GM21423 (cell line): ENCODE measurements around the gene RNF225.
"Not testable (repeated sequence)": the region's sequence is repeated elsewhere in the genome, so short reads cannot be mapped to it uniquely, and the experiment has no call there.

Experiments used
- ATAC-seq: cut with Tn5 transposase; IDR thresholded peaks from one replicate; pipeline ENCODE4 v1.9.1; 2021; ENCODE audit warnings: mild to moderate bottlenecking, moderate library complexity; ENCODE audit not compliant: unreplicated experiment

Gene RNF225

GRCh38 chr19:58386576-58387337, 8.7 kb upstream of the RNF225 start, which contains the start of gene RPS5:
Gene RPS5, plus strand, starts transcription at chr19:58387269. Its CDS starts 869 bp downstream, at chr19:58388138.
- peak; percentile 89 for ATAC-seq

DNA sequence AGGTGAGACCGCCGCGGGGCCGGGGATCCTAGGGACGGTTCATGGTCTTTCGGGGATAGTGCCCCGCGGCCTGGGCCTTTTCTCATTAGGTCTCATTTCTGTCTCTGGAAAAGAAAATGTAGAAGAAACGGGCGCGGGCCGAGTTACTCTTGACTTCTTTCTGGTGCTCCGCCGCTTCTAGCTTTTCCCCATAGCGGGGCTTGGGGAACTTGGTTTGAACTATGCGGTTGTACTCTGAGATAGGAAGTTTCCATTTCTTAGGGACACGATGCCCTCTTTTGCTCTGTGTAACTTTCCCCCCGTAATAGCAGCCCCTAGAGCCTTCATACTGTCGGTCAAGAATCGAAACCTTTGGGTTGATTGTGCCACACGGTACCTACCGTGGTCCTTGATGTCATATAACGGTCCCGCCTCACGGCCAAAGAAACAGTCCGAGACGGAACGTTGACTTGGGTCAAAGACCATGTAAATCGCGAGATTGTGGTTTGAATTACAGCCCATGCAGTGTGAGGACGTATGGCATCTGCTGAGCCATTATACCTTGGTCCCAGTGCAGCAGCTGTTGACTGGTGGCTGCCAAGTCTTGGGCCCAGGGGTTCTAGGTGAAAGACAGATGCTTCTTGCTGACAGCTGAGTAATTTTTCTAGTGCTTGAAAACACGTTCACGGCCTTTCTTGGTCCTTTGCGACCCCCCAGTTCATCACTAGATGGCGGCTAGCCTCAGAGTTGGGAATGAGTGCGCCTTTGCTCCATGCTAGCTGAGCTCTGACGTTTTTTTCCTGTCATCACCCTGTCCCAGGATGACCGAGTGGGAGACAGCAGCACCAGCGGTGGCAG, 7.9 kb upstream of the RNF225 start:
- ATAC-seq = no peak

DNA sequence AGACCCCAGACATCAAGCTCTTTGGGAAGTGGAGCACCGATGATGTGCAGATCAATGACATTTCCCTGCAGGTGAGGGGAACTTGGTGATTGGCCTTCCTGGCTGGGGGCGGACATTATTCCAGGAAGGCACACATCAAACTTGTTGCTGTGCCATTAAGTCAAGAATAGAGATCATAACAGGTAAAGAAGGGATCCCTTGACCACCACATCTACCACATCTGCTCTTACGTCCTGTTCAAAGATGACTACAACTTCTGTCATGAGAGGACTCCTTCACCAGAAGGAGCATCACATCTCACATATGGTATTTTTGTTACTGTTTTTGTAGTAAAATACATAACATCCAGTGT, 7.3 kb upstream of the RNF225 start:
- no peak for ATAC-seq

- no peak for ATAC-seq
Measured at GRCh38 chr19:58392945-58393724, 2.3 kb upstream of the RNF225 start.

DNA sequence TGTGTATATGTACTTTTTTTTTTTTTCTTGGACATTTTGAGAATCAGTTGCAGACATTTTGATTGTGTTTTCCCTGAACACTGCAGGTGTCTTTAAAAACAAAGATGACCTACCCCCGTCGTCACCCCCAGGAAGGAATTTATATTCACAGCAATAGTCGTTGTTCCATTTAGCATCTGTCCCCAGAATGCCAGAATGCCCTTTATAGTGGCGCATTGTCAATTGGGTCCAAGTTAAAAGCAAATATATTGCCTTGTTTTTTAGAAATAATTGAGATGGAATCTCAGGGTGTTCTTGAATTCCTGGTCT, 1.8 kb upstream of the RNF225 start:
- no peak for ATAC-seq

- ATAC-seq = no peak
Measured at GRCh38 chr19:58394821-58395219, 636 bp upstream of the RNF225 start.

DNA sequence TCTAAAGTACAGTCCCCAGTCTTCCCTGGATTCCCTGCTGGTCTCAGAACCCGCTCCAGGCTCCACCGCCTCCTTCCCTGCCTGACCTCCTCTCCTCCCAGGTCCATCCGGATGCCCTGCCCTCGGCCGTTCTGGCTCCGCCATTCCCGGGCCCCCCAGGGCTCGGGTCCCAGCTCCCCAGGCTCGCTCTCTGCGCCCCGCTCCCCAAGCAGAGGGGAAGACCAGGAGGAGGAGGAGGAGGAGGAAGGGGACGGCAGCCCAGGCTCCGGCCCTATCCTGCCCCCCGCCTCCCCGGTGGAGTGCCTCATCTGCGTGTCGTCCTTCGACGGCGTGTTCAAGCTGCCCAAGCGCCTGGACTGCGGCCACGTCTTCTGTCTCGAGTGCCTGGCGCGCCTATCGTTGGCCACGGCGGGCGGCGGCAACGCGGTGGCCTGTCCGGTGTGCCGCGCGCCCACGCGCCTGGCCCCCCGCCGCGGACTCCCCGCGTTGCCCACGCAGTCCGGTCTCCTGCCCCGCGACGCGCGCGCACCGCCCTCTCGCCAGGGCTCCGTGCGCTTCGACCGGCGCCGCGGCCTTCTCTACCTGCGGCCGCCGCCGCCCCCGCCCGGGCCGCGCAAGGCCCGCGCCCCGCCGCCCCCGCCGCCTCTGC, 647 bp downstream of the RNF225 start:
- no peak for ATAC-seq

GRCh38 chr19:58396691-58397532, 1.5 kb downstream of the RNF225 start:
- ATAC-seq = no peak

GRCh38 chr19:58397533-58398037, 2.1 kb downstream of the RNF225 start:
- no peak for ATAC-seq

- no peak for ATAC-seq
Measured at GRCh38 chr19:58398087-58398486, 2.6 kb downstream of the RNF225 start.

DNA sequence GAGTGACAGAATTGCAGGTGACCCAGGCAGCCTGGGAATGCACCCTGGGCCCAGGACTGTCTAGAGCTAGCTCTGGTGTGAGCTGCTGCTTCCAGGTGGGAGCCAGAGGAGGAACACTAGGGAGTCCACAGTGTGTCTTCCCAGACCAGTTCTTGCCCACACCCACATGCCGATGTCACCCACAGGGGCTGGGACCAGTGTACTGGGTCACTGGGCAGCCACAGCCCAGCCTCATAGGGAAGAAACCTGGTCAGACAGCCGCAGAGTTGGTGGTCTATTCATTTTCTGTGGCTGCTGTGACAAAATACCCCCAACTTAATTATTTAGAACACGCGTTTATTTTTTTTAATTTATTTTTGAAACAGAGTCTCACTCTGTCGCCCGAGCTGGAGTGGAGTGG, 3.1 kb downstream of the RNF225 start:
- no peak for ATAC-seq

- ATAC-seq = no peak
Measured at GRCh38 chr19:58399903-58400302, 4.4 kb downstream of the RNF225 start.

DNA sequence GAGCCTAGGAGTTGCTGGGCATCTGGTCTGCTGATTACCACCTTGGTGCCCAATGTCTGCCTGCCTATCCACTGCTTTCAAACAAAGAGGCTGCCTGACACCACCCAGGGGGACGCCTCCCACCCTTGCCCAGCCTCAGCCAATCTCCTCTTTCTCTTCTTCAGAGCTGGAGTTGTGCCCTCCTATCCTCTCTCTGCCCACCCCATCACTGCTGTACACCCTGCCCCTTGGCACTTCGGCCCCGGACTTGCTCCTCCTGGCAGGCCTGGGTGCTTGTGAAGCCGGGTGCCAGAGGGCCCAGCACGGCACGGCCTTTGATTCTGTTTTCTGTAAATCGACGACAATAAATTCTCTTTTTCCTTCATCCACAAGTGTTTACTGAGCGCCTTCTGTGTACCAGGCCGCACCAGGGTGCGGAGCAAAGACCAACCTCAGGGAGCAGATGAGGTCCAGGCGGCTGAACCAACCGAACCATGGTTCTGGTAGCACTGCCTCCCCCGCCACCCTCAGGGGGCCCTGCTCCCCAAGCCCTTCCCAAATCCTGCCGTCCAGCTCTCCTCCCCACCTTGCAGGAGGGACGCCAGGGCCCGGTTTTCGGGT, 5.0 kb downstream of the RNF225 start:
- no peak for ATAC-seq

- peak; percentile 98 for ATAC-seq
Measured at GRCh38 chr19:58400916-58401839, 5.7 kb downstream of the RNF225 start.

- ATAC-seq = no peak
Measured at GRCh38 chr19:58401840-58402421, 6.5 kb downstream of the RNF225 start.

- ATAC-seq = not testable (repeated sequence)
Measured at GRCh38 chr19:58403920-58404478, 8.5 kb downstream of the RNF225 start.

GRCh38 chr19:58406818-58407657, 11.6 kb downstream of the RNF225 start:
- no peak for ATAC-seq
